NCI-H510A treated with DMSO at 0.1 percent for 48 hours (cell line): ENCODE data around the gene HMG20A.

ENCODE experiments used
- DNase-seq: peaks from one replicate; lab custom pipeline; 2025; lab: John Stamatoyannopoulos, UW

Gene HMG20A

GRCh38 chr15:77518458-77518857 is 97.8 kb downstream of the HMG20A start:
- no peak for DNase-seq

GRCh38 chr15:77519540-77519939 is 98.9 kb downstream of the HMG20A start:
- no peak for DNase-seq

- DNase-seq: no peak
Measured at GRCh38 chr15:77521206-77521605, 100.5 kb downstream of the HMG20A start.

GRCh38 chr15:77525400-77525811 is 104.7 kb downstream of the HMG20A start:
- DNase-seq: no peak

- no peak for DNase-seq
Measured at GRCh38 chr15:77525907-77526594, 105.4 kb downstream of the HMG20A start.

GRCh38 chr15:77526595-77527163 is 106.0 kb downstream of the HMG20A start:
- DNase-seq: no peak

- peak; percentile 36 for DNase-seq
Measured at GRCh38 chr15:77527164-77527778, 106.6 kb downstream of the HMG20A start.

GRCh38 chr15:77527831-77528231 is 107.1 kb downstream of the HMG20A start:
- DNase-seq: no peak

- DNase-seq: no peak
Measured at GRCh38 chr15:77528290-77528967, 107.7 kb downstream of the HMG20A start.

GRCh38 chr15:77528968-77529319 is 108.3 kb downstream of the HMG20A start:
- no peak for DNase-seq

- DNase-seq: no peak
Measured at GRCh38 chr15:77529394-77530159, 108.9 kb downstream of the HMG20A start.

GRCh38 chr15:77530576-77530975 is 109.9 kb downstream of the HMG20A start:
- no peak for DNase-seq

- no peak for DNase-seq
Measured at GRCh38 chr15:77531191-77532000, 110.7 kb downstream of the HMG20A start.

- DNase-seq: no peak
Measured at GRCh38 chr15:77532067-77532710, 111.5 kb downstream of the HMG20A start.

GRCh38 chr15:77532846-77533245 is 112.2 kb downstream of the HMG20A start:
- no peak for DNase-seq

GRCh38 chr15:77533578-77534430 is 113.1 kb downstream of the HMG20A start:
- no peak for DNase-seq
